ENCODE data around the gene KRT20. TPM values are rescaled to one million over a fixed set of nuclear protein-coding genes. Genes with fewer than 3 reads are reported as not detected.

The KRT20 gene
- total and polyA plus RNA-seq, 2 of the 8 experiments (the other 6 are each of a cell fraction or from before 2014, with no cell fraction given) = not detected

GRCh38 chr17:40828454-40829044 lies 56.5 kb downstream of the KRT20 start:
- Histone ChIP-seq H3K23ac (ENCODE audit: insufficient read length) (no peak overlapping the region), H4K5ac (ENCODE audit: insufficient read length, low read depth, low read length) (no peak overlapping the region), H3K4me3 (ENCODE audit: extremely low read depth in 1 of 4, insufficient read depth in 2 of 4, low read depth in 3 of 4, low read length in 4 of 4) (no peak overlapping the region), H3K23me2 (ENCODE audit: low read depth, low read length) (no peaks in the 10 kb centered on the region; the same call in 1 of the 2 replicates), H3K4me2 (ENCODE audit: insufficient read depth in 1 of 2, low read depth in 2 of 2, low read length in 2 of 2) (no peak overlapping the region), H3K9ac (replicated peaks in 1 of 4; ENCODE audit: extremely low read depth in 1 of 4, low read depth in 3 of 4, low read length in 3 of 4) (no peak overlapping the region), H2BK5ac (ENCODE audit: low read depth, low read length) (no peak overlapping the region), H3K18ac (ENCODE audit: extremely low read depth, low read length) (no peak overlapping the region), H4K91ac (replicated peaks; ENCODE audit: insufficient read length, low read length) (no peak overlapping the region), H3K79me2 (ENCODE audit: control insufficient read depth in 1 of 2, insufficient read depth in 2 of 2, low read length in 2 of 2) (no peaks in the 10 kb centered on the region), H2AFZ (ENCODE audit: low read length) (no peak overlapping the region), H2BK12ac (ENCODE audit: low read depth, low read length) (no peak overlapping the region), H2BK120ac (replicated peaks; ENCODE audit: low read depth, low read length) (no peak overlapping the region), H3K27ac (ENCODE audit: low read depth, low read length) (no peak overlapping the region), H3K79me1 (ENCODE audit: low read depth, low read length) (no peaks in the 10 kb centered on the region), H2BK20ac (ENCODE audit: low read length) (no peak overlapping the region), H4K20me1 (replicated peaks in 1 of 2; ENCODE audit: control insufficient read depth in 1 of 2, insufficient read depth in 2 of 2, low read length in 2 of 2) (peaks cover 0 to 2% of the 10 kb centered on the region in 2 experiments), H3K9me3 (ENCODE audit: insufficient read depth in 2 of 2, low read depth in 1 of 2, low read length in 1 of 2) (no peaks in the 10 kb centered on the region), H2AK5ac (ENCODE audit: low read depth, low read length) (no peak overlapping the region), H4K8ac (ENCODE audit: extremely low read depth, insufficient read depth, low read length) (no peak overlapping the region), H3K4me1 (replicated peaks in 1 of 4; ENCODE audit: control insufficient read depth in 3 of 4, insufficient read depth in 4 of 4, low read length in 3 of 4) (peaks cover 0 to 3% (median 0%) of the 10 kb centered on the region in 4 experiments; a peak in 1 of 7 replicates), H3K14ac (ENCODE audit: insufficient read length) (no peak overlapping the region), H2BK15ac (ENCODE audit: low read length) (no peak overlapping the region), H3K27me3 (replicated peaks in 1 of 4; ENCODE audit: control insufficient read depth in 3 of 4, extremely low read depth in 1 of 4, insufficient read depth in 3 of 4, low read length in 3 of 4) (peaks cover 0 to 24% (median 5%) of the 10 kb centered on the region in 4 experiments; a peak in 5 of 7 replicates), H3K4ac (replicated peaks; ENCODE audit: insufficient read length, low read depth, low read length) (no peak overlapping the region), H3K56ac (replicated peaks; ENCODE audit: insufficient read length, low read depth, low read length) (no peak overlapping the region), H3K36me3 (ENCODE audit: control insufficient read depth in 2 of 4, insufficient read depth in 4 of 4, low read length in 3 of 4) (no peaks in the 10 kb centered on the region)
- POLR2A ChIA-PET (ENCODE audit: partially characterized antibody) = no interaction called here
- 88% methylated on average over 4 of the region's 4 CpGs; no CpG with 5 or more reads in 1 of the 2 experiments for WGBS, 2 experiments (ENCODE audit: extremely low coverage in 1 of 2, insufficient coverage in 1 of 2, insufficient read length in 1 of 2, insufficient replicate concordance in 2 of 2, low coverage in 1 of 2, low lambda C conversion rate in 2 of 2, missing lambda C conversion rate in 1 of 2)
- CTCF ChIA-PET (ENCODE audit: partially characterized antibody) = interaction anchor here (1.0 kb wide), 1 partner anchor 502 kb away, joined by 3 read pairs; no protein-coding TSS in a partner anchor
- no peak for FAIRE-seq
- DNase-seq (ENCODE audit: low read depth in 1 of 2, low spot score in 2 of 2) = no peak
- TF ChIP-seq RNF2 (IDR thresholded peaks at IDR 0.05; ENCODE audit: borderline replicate concordance, low read depth, low read length, missing control alignments, poor library complexity, severe bottlenecking) (no peak), ZNF274 (IDR thresholded peaks at IDR 0.05; ENCODE audit: borderline replicate concordance, extremely low read depth, low read length) (no peak), MAFK (IDR thresholded peaks at IDR 0.05; ENCODE audit: low read depth, low read length) (no peak), SRF (IDR thresholded peaks at IDR 0.05; ENCODE audit: low read depth, low read length) (no peak), KDM4A (IDR thresholded peaks at IDR 0.05; ENCODE audit: low read depth, low read length, severe bottlenecking) (no peak), BCL11A (IDR thresholded peaks at IDR 0.05; ENCODE audit: low read depth in 2 of 2, low read length in 2 of 2) (no peak), TBP (IDR thresholded peaks at IDR 0.05; ENCODE audit: low read depth, low read length) (no peak), SP1 (IDR thresholded peaks at IDR 0.05; ENCODE audit: low read depth, low read length) (no peak), RXRA (IDR thresholded peaks at IDR 0.05; ENCODE audit: insufficient read depth, low read depth, low read length) (no peak), NANOG (IDR thresholded peaks at IDR 0.05; ENCODE audit: insufficient read depth, low read depth, low read length, poor library complexity, severe bottlenecking) (no peak), KDM5A (IDR thresholded peaks at IDR 0.05; ENCODE audit: low read length) (no peak), CBX8 (IDR thresholded peaks at IDR 0.05; ENCODE audit: borderline replicate concordance, low read depth, low read length) (no peak), KDM1A (IDR thresholded peaks at IDR 0.05; ENCODE audit: borderline replicate concordance, low read length) (no peak)
